ENCODE results near the gene DLG1.

DNA sequence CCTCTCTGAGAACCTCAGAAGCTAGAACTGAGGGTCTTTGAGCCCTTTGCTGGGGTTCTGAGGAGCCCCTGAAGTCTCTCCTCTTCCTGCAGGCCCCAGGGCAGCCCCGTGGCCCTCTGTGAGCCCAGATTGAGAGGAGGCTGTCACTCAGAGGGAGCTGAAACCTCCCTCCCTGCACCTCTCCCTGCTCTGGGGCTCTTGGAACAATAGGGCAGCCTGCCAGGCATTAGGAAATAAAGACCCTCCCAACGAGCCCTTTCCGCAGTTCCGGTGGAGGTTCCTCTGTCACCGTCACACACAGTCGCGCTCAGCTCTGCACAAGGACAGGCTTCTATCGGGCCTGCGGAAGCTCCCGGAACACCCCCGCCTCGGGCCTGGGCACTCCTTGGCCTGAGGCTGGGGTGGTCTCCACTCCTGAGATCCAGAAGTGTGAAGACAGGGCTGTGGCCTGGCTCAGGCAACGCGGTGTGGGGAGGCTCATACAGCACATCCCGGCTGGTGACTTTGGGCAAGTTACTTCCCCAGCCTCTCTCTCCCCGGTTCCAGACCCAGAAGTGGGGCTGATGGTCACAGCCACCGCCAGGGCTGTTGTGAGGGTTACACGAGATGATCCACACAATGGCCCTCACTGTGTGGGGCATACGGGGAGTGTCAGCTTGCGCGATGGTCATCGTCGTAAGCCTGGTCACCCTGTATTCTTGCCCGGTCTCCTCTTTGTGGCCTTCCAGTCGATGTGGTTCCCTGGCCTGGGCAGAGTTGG, 286.5 kb downstream of the DLG1 start:
- TF ChIP-seq, protein P1, sequence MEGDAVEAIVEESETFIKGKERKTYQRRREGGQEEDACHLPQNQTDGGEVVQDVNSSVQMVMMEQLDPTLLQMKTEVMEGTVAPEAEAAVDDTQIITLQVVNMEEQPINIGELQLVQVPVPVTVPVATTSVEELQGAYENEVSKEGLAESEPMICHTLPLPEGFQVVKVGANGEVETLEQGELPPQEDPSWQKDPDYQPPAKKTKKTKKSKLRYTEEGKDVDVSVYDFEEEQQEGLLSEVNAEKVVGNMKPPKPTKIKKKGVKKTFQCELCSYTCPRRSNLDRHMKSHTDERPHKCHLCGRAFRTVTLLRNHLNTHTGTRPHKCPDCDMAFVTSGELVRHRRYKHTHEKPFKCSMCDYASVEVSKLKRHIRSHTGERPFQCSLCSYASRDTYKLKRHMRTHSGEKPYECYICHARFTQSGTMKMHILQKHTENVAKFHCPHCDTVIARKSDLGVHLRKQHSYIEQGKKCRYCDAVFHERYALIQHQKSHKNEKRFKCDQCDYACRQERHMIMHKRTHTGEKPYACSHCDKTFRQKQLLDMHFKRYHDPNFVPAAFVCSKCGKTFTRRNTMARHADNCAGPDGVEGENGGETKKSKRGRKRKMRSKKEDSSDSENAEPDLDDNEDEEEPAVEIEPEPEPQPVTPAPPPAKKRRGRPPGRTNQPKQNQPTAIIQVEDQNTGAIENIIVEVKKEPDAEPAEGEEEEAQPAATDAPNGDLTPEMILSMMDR (conservative IDR thresholded peaks at IDR 0.05; ENCODE audit: low read length) = no peak
- TF ChIP-seq EZH2phosphoT487 (IDR thresholded peaks at IDR 0.05; ENCODE audit: borderline replicate concordance, low read depth, low read length) = no peak
